ENCODE data around the gene RRP12.
"Not testable (repeated sequence)": the region's sequence is repeated elsewhere in the genome, so short reads cannot be mapped to it uniquely, and the experiment has no call there.

The RRP12 gene

DNA sequence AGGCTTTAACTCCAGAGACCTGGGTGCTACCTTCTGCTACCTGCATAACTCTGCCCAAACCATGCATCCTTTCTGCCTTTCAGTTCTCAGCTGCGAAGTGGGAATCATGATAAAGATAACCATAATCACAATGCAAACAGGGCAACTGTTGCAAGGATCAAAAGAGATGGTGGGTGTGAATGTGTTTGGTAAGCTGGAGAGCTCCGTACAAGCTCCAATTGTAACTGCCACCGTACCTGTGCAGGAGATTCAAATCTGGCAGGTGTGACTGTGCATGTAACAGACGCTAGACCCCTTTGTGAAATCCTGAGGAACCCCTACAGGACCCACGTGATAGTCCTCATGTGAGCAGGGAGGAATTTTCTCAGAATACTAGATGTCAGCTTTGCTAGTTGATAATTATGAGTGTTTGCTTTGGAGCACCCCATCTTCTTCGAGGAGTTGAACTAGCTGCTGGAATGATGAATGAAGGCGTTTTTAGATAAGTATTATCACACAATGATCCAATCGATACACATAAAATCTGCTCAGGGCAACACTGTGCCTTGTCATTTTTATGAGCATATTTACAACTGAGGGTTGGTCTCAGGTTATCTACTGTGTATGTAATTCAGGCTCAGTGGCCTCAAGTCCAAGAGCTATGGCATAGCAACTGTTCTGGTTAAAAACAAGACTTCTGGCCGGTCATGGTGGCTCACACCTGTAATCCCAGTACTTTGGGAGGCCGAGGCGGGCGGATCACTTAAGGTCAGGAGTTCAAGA, 51.2 kb downstream of the RRP12 start:
- DNase-seq, result no peak
- in situ Hi-C loops (cut with MboI; ENCODE audit: low pct_unique_long_range_greater_than_20kb, low sequenced_read_pairs), result no loop called here

DNA sequence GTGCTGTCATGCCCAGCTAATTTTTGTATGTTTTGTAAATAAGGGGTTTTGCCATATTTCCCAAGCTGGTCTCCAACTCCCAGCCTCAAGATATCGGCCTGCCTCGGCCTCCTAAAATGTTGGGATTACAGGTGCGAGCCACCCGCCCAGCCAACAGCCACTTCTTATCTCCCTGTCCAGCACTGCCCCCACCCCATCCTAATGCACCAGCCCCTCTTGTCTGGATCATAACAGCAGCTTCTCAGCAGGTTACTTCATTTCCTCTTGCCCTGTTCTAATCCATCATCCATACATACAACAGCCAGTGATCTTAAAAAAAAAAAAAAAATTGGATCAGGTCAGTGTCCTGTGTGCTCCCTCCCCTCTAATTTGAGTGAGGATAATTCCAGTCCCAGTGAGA, 53.8 kb downstream of the RRP12 start:
- in situ Hi-C loops (cut with MboI; ENCODE audit: low pct_unique_long_range_greater_than_20kb, low sequenced_read_pairs), result no loop called here
- no peak for DNase-seq

DNA sequence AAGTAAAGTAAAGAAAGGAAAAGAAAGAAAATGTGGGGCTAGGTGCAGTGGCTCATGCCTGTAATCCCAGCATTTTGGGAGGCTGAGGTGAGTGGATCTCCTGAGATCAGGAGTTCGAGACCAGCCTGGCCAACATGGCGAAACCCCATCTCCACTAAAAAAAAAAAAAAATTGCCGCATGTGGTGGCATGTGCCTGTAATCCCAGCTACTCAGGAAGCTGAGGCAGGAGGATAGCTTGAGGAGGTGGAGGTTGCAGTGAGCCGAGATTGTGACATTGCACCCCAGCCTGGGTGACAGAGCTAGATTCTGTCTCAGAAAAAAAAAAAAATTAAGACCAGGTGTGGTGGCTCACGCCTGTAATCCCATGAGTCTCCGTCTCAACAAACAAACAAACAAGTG, 57.5 kb downstream of the RRP12 start:
- in situ Hi-C loops (cut with MboI; ENCODE audit: low pct_unique_long_range_greater_than_20kb, low sequenced_read_pairs); DNase-seq: not testable (repeated sequence)

DNA sequence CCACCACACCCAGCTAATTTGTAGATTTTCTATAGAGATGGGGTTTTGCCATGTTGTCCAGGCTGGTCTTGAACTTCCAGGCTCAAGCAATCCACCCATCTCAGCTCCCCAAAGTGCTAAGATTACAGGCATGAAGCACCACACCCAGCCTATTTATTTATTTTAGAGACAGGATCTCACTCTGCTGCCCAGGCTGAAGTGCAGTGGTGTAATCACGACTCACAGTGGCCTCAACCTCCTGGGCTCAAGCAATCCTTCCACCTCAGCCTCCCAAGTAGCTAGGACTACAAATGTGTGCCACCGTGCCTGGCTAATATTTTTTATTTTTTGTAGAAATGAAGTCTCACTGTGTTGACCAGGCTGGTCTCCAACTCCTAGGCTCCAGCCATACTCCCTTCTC, 59.7 kb downstream of the RRP12 start:
- in situ Hi-C loops (cut with MboI; ENCODE audit: low pct_unique_long_range_greater_than_20kb, low sequenced_read_pairs), result no loop called here
- no peak for DNase-seq

DNA sequence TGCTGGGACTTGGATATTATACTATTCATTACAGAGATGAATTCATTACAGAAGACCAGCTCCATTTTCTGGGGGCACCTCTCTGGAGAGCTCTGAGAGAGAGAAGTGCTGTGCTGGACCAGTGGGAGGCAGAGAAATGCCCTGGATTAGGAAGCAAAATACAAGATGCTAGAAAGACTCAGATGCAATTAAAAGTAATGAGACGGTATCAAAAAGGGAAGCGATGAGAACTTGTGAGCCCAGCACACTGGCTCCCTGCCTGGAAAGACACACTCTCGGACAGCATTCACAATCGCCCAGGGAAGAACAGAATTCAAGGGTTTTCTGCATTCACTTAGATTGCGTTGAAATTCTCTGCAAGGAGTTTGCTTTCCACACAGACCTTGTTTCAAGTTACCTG, 63.1 kb downstream of the RRP12 start:
- in situ Hi-C loops (cut with MboI; ENCODE audit: low pct_unique_long_range_greater_than_20kb, low sequenced_read_pairs), result no loop called here

DNA sequence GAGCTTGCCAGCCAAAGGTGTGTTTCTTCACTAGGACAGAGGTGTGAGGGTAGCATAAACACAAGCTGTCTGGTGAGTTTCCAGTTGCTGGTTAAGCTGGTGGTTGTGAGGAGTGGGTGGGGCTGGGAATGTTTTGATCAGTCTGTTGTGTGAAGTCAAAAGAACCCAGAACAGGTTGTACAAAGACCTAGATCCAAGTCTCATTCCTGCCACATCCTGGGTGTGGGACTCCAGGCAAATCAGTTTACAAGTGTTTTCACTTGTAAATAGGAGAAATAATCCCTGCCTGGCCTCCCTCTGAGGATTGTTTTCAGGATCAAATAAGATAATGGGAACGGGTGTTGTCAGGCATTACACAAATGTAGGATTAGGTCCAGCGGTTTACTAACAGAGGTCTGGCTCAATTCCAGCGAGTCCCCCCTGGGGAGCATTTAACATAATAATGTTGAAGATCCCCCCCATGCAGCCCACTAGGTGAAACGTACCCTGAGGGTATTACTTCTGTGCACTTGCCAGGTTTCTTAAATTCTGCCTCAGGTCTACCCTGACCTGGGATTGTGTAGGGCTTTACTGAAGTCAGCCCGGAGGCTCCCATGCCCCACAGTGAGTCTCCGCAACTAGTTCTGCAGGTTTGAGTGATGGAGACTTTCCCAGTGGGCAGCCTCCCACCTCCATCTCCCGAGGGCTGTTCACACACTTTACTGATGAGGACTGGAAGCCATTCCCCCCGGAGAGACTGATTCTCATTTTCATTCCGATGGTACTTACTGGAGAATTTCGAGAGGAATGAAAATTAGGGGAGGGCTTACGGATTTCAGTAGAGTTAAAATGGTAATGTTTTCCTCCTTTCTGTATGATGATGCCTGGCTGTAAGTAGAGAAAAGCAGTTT, 64.0 kb downstream of the RRP12 start:
- in situ Hi-C loops (cut with MboI; ENCODE audit: low pct_unique_long_range_greater_than_20kb, low sequenced_read_pairs), result no loop called here
- DNase-seq, result no peak

More for the DNA sequence above, 63.1 kb downstream of the RRP12 start:
- DNase-seq, result no peak

DNA sequence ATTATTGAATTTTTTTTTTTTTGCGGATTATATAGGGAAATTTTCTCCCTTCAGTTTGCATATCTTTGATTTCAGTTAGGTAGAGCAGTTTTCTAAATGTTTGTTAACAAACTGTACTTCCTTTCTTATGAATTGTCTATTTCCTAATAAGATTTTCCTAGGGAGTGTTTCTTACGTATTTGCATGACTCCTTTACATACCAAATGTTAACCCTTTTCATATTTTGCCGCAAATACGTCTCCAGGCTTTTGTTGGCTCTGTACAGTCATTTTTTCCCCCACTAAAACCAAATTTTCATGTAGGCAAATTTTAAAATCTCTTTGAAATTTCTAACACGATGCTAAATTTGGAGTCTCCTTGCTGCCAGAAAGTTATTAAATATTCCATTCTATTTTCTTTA, 64.7 kb downstream of the RRP12 start:
- in situ Hi-C loops (cut with MboI; ENCODE audit: low pct_unique_long_range_greater_than_20kb, low sequenced_read_pairs), result no loop called here

DNA sequence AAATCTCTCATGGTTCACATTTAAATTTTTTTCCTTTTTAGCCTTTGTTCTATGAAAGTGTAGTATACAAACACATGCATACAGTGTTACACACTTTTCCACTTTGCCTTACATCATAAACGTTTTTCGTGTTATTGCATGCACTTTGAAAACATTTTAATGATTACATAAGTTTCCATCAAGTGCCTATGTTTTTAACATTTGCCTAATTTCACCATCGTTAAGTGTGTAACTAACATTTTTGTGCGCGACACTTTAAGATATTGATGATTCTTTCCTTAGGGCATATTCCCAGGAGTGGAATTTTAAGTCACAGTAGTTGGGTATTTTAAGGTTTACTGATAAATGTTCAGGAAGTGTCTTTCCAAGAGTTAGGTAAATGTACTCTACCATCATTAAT, 65.1 kb downstream of the RRP12 start:
- in situ Hi-C loops (cut with MboI; ENCODE audit: low pct_unique_long_range_greater_than_20kb, low sequenced_read_pairs), result no loop called here
- no peak for DNase-seq

More for the DNA sequence above, 64.7 kb downstream of the RRP12 start:
- DNase-seq, result no peak

DNA sequence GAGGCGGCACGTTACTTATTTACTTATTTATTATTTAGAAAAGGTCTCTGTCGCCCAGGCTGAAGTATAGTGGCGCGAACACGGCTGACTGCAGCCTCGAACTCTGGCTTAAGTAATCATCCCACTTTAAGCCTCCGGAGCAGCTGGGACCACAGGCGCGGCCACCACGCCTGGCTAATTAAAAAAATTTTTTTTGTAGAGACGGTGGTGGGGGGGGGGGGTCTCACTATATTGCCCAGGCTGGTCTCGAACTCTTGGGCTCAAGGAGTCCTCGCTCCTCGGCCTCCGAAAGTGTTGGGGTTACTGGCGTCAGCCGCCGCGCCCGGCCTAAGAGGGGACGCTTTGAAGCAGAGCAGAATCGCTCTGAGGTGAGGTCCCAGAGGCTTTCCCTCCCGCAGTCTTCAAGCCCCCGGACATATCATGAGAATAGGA, 65.9 kb downstream of the RRP12 start:
- in situ Hi-C loops (cut with MboI; ENCODE audit: low pct_unique_long_range_greater_than_20kb, low sequenced_read_pairs), result no loop called here
- no peak for DNase-seq

DNA sequence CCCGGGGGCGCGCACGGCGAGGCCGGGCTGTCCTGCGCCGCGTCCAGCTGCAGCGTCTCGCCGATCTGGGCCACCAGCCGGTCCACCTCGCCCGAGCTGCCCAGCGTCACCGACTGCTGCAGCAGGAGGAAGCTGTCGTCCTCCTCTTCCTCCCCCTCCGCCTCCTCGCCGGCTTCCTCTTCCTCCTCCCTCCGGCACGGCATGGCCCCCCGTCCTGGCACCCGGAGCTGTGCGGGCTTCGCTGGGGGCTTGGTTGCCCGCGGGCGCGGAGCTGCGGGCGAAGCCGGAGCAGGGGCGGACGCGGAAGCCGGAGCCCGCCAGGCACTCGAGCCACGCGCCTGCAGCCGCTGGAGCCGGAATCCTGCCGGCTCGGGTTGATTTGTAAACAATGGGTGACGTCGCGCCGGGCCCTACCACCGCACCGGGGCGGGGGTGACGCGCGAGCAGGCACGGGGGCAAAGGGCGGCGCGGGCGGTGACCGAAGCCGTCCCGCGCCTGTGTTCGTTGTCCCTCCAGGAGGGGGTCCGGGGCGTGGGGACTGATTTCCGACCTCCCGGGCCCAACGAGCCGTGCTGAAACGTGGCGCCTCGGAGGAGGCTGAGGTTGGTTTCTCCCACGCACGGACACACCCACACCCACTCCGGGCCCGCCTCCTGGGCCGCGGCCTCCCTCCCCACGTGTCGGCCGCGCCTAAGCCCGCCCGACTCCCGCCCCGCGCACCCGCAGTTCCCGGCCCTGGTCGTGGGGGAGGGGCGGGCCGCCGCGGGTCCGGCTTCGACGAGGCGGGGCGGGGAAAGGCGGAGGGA, 66.6 kb downstream of the RRP12 start, which contains the start of gene FRAT2:
Gene FRAT2 (minus strand): TSS at position 360 of the 806 bp plus-strand sequence. CDS start 157 bp downstream, at position 203.
- peak; percentile 90 for DNase-seq
- in situ Hi-C loops (cut with MboI; ENCODE audit: low pct_unique_long_range_greater_than_20kb, low sequenced_read_pairs), result no loop called here

DNA sequence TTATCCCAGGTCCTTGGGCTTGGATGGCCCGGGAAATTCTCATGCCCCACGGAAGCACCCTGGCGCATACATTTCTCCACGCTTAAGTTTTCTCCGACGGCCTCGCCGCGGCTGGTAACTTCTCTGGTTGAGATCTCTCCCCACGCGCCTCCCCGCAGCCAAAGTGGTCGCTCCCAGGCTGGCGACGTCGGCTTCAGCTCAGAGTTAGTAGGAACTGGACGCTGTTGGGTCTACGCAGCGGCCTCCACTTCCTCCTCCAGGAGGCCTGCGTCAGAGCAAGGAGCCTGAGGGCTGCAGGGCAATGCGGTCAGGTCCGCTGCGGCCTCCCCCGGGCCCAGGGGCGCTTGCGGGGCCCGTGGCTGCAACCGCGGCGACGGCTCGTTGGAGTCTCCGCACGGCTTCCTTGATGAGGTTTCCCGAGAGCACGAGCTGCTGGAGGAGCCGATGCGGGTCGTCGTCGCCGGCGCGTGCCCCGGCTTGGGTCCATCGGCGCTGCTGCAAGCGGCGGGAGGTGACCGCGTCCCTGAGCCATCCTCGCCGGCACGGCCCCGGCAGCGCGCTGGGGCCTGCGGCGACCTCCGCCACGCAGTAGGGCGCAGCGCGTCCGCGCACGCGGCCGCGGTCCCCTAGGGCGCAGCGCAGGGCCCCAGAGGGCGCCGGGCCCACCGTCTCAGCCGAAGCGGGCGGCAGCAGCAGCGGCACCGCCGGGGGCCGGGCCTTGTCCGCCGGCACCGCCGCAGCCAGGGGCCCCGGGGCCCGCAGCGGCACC, 67.4 kb downstream of the RRP12 start:
- in situ Hi-C loops (cut with MboI; ENCODE audit: low pct_unique_long_range_greater_than_20kb, low sequenced_read_pairs), result no loop called here
- peak; percentile 75 for DNase-seq

DNA sequence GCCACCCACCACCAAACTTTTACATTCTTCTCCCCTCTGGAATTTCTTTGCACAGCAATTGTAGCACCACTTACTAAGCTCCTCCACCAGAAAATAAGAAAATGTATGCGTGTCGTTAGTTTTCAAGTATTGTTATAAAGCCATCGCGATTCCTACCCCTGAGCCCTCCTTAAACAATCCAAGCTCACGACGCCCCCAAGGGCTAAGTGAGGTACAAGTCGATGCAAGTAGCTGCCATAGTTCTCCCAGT, 67.9 kb downstream of the RRP12 start:
- in situ Hi-C loops (cut with MboI; ENCODE audit: low pct_unique_long_range_greater_than_20kb, low sequenced_read_pairs), result no loop called here

DNA sequence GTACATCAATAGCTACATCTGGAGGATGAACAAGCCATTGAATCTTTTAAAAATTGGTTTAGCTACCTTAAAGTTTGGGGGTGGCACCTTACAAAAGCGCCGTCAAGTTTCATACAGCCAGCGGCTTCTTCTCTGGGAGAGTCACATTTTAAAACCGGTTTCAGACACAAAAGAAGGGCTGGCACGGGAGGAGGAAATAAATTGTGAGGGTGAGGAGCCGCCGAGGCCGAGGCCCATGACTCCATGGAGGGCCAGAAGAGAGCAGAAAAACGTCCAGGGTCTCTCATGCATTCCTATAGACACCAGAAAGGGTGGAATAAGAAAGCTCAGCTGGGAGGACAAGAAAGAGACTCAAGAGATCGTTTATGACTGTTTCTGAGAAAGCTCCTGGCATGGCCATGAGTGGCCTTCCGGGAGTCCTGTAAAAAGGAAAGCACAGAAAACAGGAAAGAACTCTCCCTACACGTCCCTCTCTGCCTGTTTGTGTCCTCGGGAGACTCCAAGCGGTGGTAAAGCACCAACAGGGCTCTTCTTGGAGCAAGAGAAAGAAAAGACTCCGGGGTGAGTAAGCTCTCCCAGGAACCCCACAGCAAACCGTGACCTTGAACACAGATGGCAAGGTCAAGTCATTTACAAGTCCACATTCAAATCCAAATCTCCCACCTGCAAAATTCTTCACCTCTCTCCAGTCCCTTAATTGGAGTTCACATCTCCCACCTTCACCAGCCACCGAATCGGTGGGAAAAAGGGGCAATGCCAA, 68.4 kb downstream of the RRP12 start:
- in situ Hi-C loops (cut with MboI; ENCODE audit: low pct_unique_long_range_greater_than_20kb, low sequenced_read_pairs), result no loop called here
- DNase-seq, result peak; percentile 61

More for the DNA sequence above, 67.9 kb downstream of the RRP12 start:
- DNase-seq, result no peak

DNA sequence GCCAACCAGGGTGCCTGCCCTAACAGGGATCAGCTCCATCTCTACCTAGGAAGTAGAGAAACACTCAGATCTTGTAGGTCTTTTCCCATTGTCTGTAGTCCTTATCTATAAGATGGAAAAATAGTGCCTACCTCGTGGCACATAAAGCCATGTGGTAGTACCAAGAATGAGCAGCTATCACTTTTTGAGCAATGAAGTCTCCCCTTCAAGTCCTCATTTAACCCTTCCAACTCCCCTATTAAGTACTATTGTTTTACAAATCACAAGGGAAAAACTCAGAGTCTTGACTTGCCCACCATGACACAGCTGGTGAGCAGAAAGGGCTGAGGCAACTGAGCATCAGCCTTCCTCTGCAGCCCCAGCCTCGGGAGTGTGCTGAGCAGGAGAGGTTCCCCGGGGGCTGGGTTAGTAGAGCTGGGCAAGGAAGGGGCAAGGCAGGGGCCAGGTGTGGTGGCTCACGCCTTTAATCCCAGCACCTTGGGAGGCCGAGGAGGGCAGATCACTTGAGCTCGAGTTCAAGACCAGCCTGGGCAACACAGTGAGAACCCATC, 69.9 kb downstream of the RRP12 start:
- no peak for DNase-seq
- in situ Hi-C loops (cut with MboI; ENCODE audit: low pct_unique_long_range_greater_than_20kb, low sequenced_read_pairs), result no loop called here

DNA sequence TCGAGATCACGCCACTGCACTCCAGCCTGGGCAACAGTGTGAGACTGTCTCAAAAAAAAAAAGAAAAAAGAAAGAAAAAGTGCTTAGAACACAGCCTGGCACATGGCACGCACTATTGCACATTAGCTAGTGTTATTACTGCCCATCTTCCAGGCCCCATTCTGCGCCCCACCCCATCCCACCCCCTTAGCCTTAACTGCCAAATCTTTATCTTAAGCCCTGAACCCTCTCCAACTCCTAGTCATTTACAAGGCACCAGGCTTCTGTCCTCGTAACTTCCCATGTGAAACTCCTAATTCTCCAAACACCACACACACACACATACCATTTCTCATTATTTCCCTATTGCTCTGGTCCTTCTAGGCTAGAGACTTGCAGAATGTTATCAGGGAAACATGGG, 71.4 kb downstream of the RRP12 start:
- DNase-seq, result no peak
- in situ Hi-C loops (cut with MboI; ENCODE audit: low pct_unique_long_range_greater_than_20kb, low sequenced_read_pairs), result no loop called here

DNA sequence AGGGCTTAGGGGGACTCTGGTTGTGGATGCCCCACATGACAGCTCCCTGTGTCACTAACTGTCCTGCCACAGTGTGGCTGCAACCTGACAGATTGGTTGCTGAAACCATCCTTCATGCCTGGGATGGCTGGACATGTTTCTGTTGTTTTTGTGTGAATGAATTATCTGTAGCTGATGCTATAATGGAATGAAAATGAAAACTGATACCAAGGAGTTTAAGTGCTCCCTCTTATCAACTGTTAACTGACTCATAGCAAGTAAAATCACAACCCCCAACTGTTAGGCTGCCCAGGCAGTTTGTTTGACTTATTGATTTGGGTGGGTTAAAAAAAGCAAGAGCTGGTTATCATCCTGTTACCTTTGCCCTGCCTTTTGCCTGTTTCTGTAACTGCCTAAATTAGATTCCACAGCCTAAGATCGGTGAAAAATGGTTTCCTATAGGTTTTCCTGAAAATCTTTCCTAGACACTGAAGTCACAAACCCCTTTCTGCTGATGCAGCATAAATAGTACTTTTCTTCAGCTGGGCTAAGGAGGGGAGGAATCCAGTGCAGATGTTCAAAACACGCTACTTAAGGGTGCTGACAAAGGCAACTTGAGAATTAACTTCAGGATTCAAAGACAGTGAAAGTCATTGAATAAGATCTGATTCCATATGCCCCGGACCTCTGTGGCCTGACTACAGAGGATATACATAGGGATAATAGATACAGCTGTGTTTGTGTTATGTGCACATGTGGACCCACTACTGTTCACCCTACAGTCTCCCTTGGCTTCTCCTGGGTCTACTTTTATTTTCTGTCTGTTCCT, 72.3 kb downstream of the RRP12 start:
- in situ Hi-C loops (cut with MboI; ENCODE audit: low pct_unique_long_range_greater_than_20kb, low sequenced_read_pairs), result no loop called here
- no peak for DNase-seq
